H7 (cell line): ENCODE data around the gene DNAJC12. TPM values are rescaled to one million over a fixed set of nuclear protein-coding genes. Genes with fewer than 3 reads are reported as not detected.

Experiments used
- DNase-seq: peaks from one replicate; pipeline ENCODE4 v3.0.0; 2012
- H3K27me3 ChIP-seq: 2 replicates; pipeline ENCODE4 v1.6.0; 2011; ENCODE audit warnings: mild to moderate bottlenecking, low read length; ENCODE audit not compliant: control insufficient read depth, insufficient read depth
- H3K36me3 ChIP-seq: replicated peaks from 2 replicates; pipeline ENCODE4 v1.5.1; 2011; ENCODE audit warnings: low read length; ENCODE audit not compliant: control insufficient read depth, insufficient read depth
- H3K4me3 ChIP-seq: 2 replicates; pipeline ENCODE4 v1.5.1; 2011; ENCODE audit warnings: low read depth, mild to moderate bottlenecking, control low read depth, low read length, moderate library complexity; ENCODE audit not compliant: insufficient read depth
- total RNA-seq: library from RNA; depleted of rRNA; stranded (reverse); fragments of >200 nt; shearing (Covaris generic); gene quantifications from 2 replicates; pipeline ENCODE4 v1.2.3, GENCODE V29; 2014

DNAJC12 gene
- total RNA-seq, 1 experiment from 2014 or later, result 0.31 TPM

DNA sequence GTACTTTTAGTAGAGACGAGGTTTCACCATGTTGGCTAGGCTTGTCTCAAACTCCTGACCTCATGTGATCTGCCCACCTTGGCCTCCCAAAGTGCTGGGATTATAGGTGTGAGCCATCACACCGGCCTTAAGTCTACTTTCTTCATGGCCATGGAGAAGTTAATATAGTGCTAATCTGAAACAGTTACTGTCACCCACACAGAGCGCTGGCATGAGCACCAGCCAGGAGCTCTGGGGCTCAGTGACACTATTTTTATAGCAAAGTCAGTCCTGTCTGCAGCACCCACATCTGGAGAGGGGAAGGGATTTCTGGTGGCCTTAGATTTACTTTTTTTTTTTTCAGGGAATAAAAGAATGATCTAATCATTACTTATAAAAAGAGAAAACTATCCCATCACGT lies 21.3 kb downstream of the DNAJC12 start:
- no peak for DNase-seq
- Histone ChIP-seq H3K27me3 (no peaks in the 10 kb centered on the region), H3K4me3 (no peak overlapping the region), H3K36me3 (no peaks in the 10 kb centered on the region)

DNA sequence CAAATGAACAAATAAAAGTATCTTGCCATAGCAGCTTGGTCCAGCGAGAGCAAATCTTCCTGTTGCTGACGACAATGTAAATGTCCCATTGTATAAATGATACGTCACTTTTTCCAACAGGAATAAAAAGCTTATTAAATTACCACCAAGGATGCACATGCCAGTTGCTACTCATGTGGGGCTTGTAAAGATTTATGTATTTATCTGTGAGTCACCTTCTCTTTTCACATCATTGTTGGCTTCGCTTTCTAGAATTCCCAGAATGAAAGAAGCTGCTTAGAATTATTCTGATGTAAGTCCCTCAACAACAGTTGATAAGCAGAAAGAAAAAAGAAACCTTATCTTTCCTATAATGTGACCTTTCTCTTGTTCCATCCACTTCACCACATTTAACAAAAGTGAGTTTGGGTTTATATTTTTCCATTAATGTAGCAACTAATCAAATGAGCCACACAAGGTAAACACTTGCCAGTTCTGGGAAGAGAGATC lies 22.4 kb downstream of the DNAJC12 start:
- DNase-seq, result no peak
- H3K4me3 ChIP-seq, result no peak overlapping the region
- no peaks in the 10 kb centered on the region for H3K27me3 ChIP-seq
- no peaks in the 10 kb centered on the region for H3K36me3 ChIP-seq

DNA sequence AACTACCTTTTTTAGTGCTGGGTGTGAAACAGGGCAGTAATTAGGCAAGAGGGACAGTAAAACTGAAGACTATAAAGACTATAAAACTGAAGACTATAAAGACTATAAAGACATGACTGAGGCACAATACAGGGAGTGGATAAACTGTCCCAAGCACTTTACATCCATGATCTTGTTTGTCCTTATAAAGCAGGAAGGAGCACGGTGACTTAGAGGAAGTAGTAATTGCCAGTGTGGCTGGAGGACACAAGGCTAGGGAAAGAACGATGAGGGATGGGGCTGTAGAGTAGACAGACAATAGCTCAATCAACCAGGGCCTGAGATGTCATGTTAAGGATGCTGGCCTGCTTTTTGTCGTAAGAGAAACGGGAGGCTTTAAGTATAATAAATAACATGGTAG lies 26.0 kb downstream of the DNAJC12 start:
- no peaks in the 10 kb centered on the region for H3K36me3 ChIP-seq
- no peaks in the 10 kb centered on the region for H3K27me3 ChIP-seq

DNA sequence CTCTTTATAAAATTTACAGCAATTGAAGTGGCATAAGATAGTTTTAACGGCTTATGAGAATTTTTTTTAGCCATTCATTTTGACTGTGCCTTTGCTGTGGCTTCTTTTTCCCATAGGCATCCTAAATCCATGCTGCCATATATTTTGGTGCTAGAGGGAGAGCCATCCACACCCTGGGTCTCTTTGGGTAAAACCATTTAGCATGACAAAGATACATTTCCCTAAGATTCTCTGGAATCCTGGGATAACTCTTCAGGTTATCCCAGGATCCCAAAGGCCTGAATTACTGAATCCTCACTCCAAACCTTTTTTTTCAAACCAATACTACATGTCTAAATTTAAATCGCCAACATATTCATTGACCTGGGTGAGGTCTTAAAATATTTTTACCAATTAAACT lies 28.9 kb downstream of the DNAJC12 start:
- no peaks in the 10 kb centered on the region for H3K27me3 ChIP-seq
- DNase-seq, result peak; percentile 22
- no peak overlapping the region for H3K4me3 ChIP-seq
- H3K36me3 ChIP-seq, result no peaks in the 10 kb centered on the region

More for the DNA sequence above, 26.0 kb downstream of the DNAJC12 start:
- H3K4me3 ChIP-seq, result no peak overlapping the region
- no peak for DNase-seq

DNA sequence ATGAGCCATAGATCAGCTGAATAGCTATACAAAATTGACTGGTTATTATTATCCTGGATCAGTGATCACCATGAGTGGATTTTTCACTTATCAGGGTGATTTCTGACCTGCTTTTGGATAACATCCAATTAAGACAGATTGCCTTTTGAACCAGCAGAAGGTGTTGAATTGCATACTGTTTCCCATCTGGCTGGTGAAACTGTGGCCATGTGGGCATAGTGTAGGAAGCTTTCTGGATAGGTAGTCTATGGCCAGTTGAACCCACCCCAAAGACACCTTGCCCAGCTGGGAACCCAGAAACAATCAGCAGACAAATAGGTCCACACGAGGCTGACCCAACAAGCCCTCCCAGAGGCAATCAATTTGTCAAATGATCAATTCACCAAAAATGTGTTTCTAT lies 29.3 kb downstream of the DNAJC12 start:
- Histone ChIP-seq H3K4me3 (no peak overlapping the region), H3K36me3 (no peaks in the 10 kb centered on the region), H3K27me3 (no peaks in the 10 kb centered on the region)
- no peak for DNase-seq

DNA sequence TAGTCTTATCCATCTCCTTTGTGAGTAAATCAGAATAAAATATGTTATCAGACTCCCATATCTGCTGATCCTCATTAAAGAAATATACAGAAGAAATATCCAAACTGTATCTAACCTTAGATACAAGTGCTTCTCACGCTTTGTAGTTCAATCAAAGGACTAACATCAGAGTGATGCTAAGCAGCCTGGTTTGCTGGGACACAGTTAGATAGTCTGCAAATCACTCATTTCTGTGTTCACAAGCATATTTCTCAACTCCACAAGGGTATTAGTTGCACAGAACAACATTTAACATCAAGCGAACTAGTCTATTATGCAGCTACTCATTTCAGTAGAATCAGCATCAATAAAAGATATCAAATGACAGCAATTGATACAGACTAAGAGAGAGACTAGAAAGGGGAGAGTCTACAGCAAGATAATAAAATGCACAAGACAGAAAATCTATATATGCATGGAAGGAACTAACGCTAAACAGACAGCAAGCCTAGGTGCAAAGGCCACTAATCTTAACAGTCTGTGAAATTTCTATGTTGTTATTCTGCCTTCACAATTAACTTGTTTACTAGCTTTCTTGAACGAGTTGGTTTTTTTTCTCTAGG lies 30.0 kb downstream of the DNAJC12 start:
- DNase-seq, result no peak
- no peaks in the 10 kb centered on the region for H3K27me3 ChIP-seq
- no peak overlapping the region for H3K4me3 ChIP-seq
- H3K36me3 ChIP-seq, result no peaks in the 10 kb centered on the region

DNA sequence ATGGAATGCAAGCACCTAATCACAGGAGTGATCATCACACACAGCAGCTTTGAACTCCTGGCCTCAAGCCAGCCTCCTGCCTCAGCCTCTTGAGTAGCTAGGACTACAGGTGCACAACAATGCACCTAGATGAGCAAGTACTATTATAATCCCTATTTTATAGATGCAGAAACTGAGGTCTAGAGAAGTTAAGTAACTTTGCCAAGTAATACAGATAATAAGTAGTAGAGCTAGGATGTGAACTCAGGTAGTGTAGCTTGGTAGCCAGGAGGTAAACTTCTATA lies 33.7 kb downstream of the DNAJC12 start:
- Histone ChIP-seq H3K4me3 (no peak overlapping the region), H3K36me3 (no peaks in the 10 kb centered on the region), H3K27me3 (no peaks in the 10 kb centered on the region)
- DNase-seq, result no peak

DNA sequence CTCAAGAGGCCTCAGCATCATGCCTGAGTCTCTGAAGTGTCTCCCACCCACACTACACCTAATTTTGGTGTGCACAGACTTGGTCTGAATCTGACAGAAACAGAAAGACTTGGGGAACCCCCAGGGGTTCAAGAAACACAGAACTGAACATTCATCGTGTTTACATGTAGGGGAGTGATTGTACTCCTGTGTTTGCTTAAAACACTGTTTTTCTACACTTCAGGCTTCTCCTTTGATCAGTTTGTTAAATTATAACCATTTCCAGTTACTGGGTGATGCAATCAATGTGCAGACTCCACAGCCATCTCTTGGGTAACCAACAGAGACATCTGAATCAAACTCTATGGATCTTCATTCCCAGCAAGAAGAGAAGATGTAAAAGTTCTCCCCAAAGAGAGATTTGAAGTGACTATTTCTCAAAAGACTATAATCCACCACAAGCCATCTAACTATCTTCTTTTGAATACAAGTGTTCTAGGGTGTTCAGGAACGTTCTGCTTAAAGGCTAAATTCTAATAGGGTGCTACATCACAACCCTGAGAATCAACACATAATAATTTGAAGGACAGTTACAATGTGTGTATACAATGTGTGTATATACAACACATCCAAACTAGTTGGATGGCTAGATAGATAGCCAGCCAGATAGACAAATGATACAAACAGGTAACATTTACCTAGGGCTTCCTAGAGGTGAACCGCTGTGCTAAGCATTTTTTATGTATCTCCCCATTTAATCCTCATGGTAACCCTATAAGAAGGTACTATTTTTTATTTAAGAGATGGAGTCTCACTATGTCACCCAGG lies 34.2 kb downstream of the DNAJC12 start:
- no peaks in the 10 kb centered on the region for H3K36me3 ChIP-seq
- DNase-seq, result no peak
- H3K4me3 ChIP-seq, result no peak overlapping the region
- no peaks in the 10 kb centered on the region for H3K27me3 ChIP-seq

DNA sequence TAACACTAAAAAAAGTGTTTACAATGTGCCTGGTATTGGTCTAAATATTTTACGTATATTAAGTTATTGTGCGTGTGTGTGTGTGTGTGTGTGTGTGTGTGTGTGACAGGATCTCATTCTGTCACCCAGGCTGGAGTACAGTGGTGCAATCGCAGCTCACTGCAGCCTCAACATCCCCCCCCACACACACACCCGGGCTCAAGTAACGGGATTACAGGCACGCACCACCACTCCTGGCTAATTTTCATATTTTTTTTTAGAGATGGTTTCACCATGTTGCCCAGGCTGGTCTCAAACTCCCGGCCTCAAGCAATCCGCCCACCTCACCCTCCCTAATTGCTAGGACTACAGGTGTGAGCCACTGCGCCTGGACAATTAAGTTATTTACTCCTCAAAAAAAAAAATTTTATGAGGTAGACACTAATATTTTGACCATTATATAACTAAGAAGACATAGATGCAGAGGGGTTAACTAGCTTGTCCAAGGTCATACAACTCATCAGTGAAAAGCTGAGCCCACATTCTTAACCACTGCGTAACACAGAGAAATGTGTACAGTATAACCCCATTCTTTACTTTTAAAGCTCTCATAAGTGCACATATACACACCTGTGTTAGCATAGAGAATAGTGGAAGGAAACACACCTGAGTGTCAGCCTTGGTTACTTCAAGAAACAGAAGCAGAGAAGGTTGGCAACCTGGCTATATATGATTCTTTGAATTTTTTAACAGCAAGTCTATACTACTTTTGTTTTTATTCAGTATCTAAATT lies 35.0 kb downstream of the DNAJC12 start:
- Histone ChIP-seq H3K4me3 (no peak overlapping the region), H3K27me3 (no peaks in the 10 kb centered on the region), H3K36me3 (no peaks in the 10 kb centered on the region)
- no peak for DNase-seq

DNA sequence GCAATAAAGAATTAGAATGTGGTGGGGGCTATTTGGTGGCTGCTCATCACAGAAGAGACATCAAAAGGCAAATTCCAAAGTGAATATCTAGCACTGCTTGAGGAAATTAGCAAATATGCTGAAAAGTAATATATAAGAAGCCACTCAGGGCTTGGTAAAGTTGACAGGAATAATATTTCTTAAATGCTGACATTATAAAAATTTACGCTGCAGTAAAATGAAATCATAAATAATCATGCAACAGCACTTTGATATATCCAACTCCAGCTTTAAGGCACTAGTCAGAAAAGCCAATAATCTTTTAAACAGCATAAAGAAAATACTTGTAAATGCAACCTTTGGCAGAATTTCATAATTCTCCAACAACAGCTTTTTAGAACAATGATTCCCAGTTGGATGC lies 36.9 kb downstream of the DNAJC12 start:
- DNase-seq, result no peak
- H3K4me3 ChIP-seq, result no peak overlapping the region
- no peaks in the 10 kb centered on the region for H3K27me3 ChIP-seq
- H3K36me3 ChIP-seq, result no peaks in the 10 kb centered on the region

DNA sequence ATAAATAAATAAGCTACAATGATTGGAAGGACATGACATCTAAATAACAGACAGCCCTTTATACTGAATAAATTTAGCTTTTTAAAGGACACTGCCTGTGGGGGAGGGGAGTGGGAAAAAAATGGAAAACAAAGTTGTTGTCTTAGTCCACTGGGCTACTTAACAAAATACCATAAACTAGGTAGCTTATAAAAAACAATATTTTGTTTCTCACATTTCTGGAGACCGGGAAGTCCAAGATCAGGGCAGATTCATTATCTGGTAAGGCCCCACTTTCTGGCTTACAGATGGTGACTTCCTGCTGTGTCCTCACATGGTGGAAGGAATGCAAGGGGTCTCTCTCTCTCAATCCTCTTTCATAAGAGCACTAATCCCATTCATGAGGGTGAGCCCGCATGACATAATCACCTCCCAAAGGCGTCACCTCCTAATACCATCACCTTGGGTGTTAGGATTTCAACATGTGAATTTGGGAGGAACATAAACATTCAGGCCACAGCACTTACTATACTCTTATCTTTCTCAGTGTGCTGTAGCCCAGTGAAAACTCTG lies 43.0 kb downstream of the DNAJC12 start:
- H3K36me3 ChIP-seq, result no peaks in the 10 kb centered on the region
- peak; percentile 22 for DNase-seq
- H3K4me3 ChIP-seq, result no peak overlapping the region
- no peaks in the 10 kb centered on the region for H3K27me3 ChIP-seq

DNA sequence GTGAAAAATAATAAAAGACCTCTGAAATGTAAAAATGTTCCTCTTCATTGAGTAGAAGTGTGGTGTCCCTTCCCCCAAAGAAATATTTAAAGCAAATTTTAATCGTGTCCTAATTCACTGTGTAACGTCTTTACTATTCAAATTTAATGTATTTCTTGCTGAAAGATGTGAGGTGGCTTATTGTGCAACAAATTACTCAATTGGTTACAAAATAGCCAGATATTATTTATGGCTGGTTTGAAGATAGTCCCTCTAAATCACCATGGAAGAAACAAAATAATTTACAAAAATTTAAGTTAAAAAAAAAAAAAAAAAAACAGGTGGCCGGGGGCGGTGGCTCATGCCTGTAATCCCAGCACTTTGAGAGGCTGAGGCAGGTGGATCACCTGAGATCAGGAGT lies 43.7 kb downstream of the DNAJC12 start:
- no peak overlapping the region for H3K4me3 ChIP-seq
- H3K36me3 ChIP-seq, result no peaks in the 10 kb centered on the region
- DNase-seq, result no peak
- H3K27me3 ChIP-seq, result no peaks in the 10 kb centered on the region

DNA sequence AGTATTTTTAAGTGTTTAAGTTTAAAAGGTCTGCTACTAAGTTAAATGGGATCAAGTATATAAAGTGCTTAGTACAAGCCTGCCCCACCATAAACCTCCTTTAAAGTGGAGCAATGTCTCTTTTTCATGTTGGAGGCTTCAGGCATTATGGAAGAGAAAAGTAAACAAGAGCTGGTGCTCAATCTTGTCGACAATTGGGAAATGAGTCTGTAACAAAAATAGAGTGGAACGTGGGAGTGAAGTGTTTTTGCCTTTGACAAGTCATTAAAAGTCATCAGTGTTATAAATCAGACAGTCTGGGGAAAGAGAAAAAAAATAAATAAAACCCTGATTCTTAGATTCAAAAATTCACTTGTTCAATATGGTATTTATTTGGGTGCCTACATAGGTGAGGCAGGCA lies 44.7 kb downstream of the DNAJC12 start:
- no peaks in the 10 kb centered on the region for H3K27me3 ChIP-seq
- no peaks in the 10 kb centered on the region for H3K36me3 ChIP-seq
- no peak overlapping the region for H3K4me3 ChIP-seq
- DNase-seq, result no peak

DNA sequence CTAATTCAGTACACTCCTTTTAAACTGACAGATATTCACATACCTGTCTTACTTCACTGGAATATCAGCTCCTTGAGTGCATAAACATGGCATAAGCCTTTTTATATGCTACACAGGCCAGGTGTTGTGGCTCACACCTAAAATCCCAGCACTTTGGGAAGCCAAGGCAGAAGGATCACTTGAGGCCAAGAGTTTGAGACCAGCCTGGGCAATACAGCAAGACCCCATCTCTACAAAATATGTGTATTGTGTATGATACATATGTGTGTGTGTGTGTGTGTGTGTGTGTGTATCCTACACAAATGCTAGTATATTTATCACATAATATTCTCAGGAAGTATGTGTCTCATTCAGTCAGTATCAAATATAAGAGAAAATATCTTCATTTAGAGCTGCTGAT lies 45.3 kb downstream of the DNAJC12 start:
- Histone ChIP-seq H3K4me3 (no peak overlapping the region), H3K27me3 (no peaks in the 10 kb centered on the region), H3K36me3 (no peaks in the 10 kb centered on the region)
- no peak for DNase-seq
